Effector memory CD8-positive, alpha-beta T cell (primary cell): Measurements from ENCODE around the gene CASZ1.

Source experiments
- ATAC-seq: fragments of 150-1000 bp; cut with Tn5 transposase; replicated peaks from 2 replicates; pipeline ENCODE4 v1.10.0; 2021; ENCODE audit warnings: mild to moderate bottlenecking, moderate library complexity
- DNase-seq, 3 experiments: peaks; one replicate each; pipeline ENCODE4 v3.0.0; 2021
- H3K27ac Mint-ChIP-seq, 2 donors: one replicate each; pipeline ENCODE4 v1.8.0; 2022; ENCODE audit warnings: mild to moderate bottlenecking in 2 of 2, mixed read lengths in 2 of 2, moderate library complexity in 2 of 2
- H3K27me3 Mint-ChIP-seq, 2 donors: one replicate each; pipeline ENCODE4 v1.8.0; 2022; ENCODE audit warnings: mixed read lengths in 2 of 2
- H3K36me3 Mint-ChIP-seq: one replicate; pipeline ENCODE4 v1.8.0; 2022; ENCODE audit warnings: mild to moderate bottlenecking, moderate library complexity, mixed read lengths; ENCODE audit not compliant: insufficient read depth
- H3K4me1 Mint-ChIP-seq, 2 donors: one replicate each; pipeline ENCODE4 v1.8.0; 2022; ENCODE audit warnings: low read depth in 2 of 2, mixed read lengths in 2 of 2
- H3K4me3 Mint-ChIP-seq, 2 donors: one replicate each; pipeline ENCODE4 v1.8.0; 2022; ENCODE audit warnings: mild to moderate bottlenecking in 2 of 2, mixed read lengths in 2 of 2, moderate library complexity in 2 of 2
- H3K9me3 Mint-ChIP-seq, 2 donors: one replicate each; pipeline ENCODE4 v1.8.0; 2022; ENCODE audit warnings: mixed read lengths in 2 of 2

Gene CASZ1

GRCh38 chr1:10724511-10724910, 71.9 kb downstream of the CASZ1 start:
- ATAC-seq (no peak), DNase-seq (no peak)
- Mint-ChIP-seq H3K4me1 (no peaks in the 10 kb centered on the region), H3K36me3 (no peaks in the 10 kb centered on the region), H3K4me3 (no peak overlapping the region), H3K9me3 (no peaks in the 10 kb centered on the region), H3K27me3 (peaks cover 6 to 37% of the 10 kb centered on the region in 2 donors), H3K27ac (peak overlapping the region in 1 of 2 donors; percentile 67)

GRCh38 chr1:10724052-10724494, 72.4 kb downstream of the CASZ1 start:
- ATAC-seq (no peak), DNase-seq (no peak)
- H3K4me3 Mint-ChIP-seq: no peak overlapping the region
- H3K9me3 Mint-ChIP-seq: no peaks in the 10 kb centered on the region
- H3K4me1 Mint-ChIP-seq: no peaks in the 10 kb centered on the region
- peak overlapping the region in 1 of 2 donors; percentile 67 for H3K27ac Mint-ChIP-seq
- peaks cover 6 to 42% of the 10 kb centered on the region in 2 donors for H3K27me3 Mint-ChIP-seq
- no peaks in the 10 kb centered on the region for H3K36me3 Mint-ChIP-seq

GRCh38 chr1:10723317-10723716, 73.1 kb downstream of the CASZ1 start:
- ATAC-seq (no peak), DNase-seq (no peak)
- H3K9me3 Mint-ChIP-seq: no peaks in the 10 kb centered on the region
- no peaks in the 10 kb centered on the region for H3K36me3 Mint-ChIP-seq
- no peak overlapping the region for H3K4me3 Mint-ChIP-seq
- H3K27me3 Mint-ChIP-seq: peaks cover 6 to 44% of the 10 kb centered on the region in 2 donors
- H3K4me1 Mint-ChIP-seq: no peaks in the 10 kb centered on the region
- H3K27ac Mint-ChIP-seq: no peak overlapping the region

- ATAC-seq (no peak), DNase-seq (no peak)
- Mint-ChIP-seq H3K27ac (no peak overlapping the region), H3K4me3 (no peak overlapping the region), H3K36me3 (no peaks in the 10 kb centered on the region), H3K4me1 (no peaks in the 10 kb centered on the region), H3K9me3 (no peaks in the 10 kb centered on the region), H3K27me3 (peaks cover 6 to 45% of the 10 kb centered on the region in 2 donors)
Observed at GRCh38 chr1:10722803-10723202, 73.6 kb downstream of the CASZ1 start.

- Mint-ChIP-seq H3K36me3 (no peaks in the 10 kb centered on the region), H3K4me1 (no peaks in the 10 kb centered on the region), H3K27ac (no peak overlapping the region), H3K4me3 (no peak overlapping the region), H3K9me3 (no peaks in the 10 kb centered on the region), H3K27me3 (peaks cover 6 to 57% of the 10 kb centered on the region in 2 donors)
- no peak for ATAC-seq
- DNase-seq: no peak
Observed at GRCh38 chr1:10721381-10722321, 74.8 kb downstream of the CASZ1 start.

GRCh38 chr1:10720635-10721034, 75.8 kb downstream of the CASZ1 start:
- H3K27me3 Mint-ChIP-seq: peaks cover 13 to 67% of the 10 kb centered on the region in 2 donors
- no peaks in the 10 kb centered on the region for H3K36me3 Mint-ChIP-seq
- peaks cover 4% of the 10 kb centered on the region in 2 donors for H3K4me1 Mint-ChIP-seq
- ATAC-seq (no peak), DNase-seq (no peak)
- no peak overlapping the region for H3K4me3 Mint-ChIP-seq
- no peak overlapping the region for H3K27ac Mint-ChIP-seq
- no peaks in the 10 kb centered on the region for H3K9me3 Mint-ChIP-seq

- Mint-ChIP-seq H3K9me3 (no peaks in the 10 kb centered on the region), H3K27me3 (peaks cover 21 to 76% of the 10 kb centered on the region in 2 donors), H3K27ac (no peak overlapping the region), H3K4me3 (no peak overlapping the region), H3K4me1 (peaks cover 4% of the 10 kb centered on the region in 2 donors), H3K36me3 (no peaks in the 10 kb centered on the region)
- DNase-seq (no peak), ATAC-seq (no peak)
Observed at GRCh38 chr1:10718083-10718415, 78.4 kb downstream of the CASZ1 start.

GRCh38 chr1:10717296-10718082, 79.0 kb downstream of the CASZ1 start:
- Mint-ChIP-seq H3K4me3 (no peak overlapping the region), H3K36me3 (no peaks in the 10 kb centered on the region), H3K9me3 (no peaks in the 10 kb centered on the region), H3K27ac (no peak overlapping the region), H3K27me3 (peaks cover 21 to 82% of the 10 kb centered on the region in 2 donors), H3K4me1 (peaks cover 4% of the 10 kb centered on the region in 2 donors)
- DNase-seq: no peak
- ATAC-seq: no peak

- Mint-ChIP-seq H3K4me3 (no peak overlapping the region), H3K27me3 (peaks cover 21 to 84% of the 10 kb centered on the region in 2 donors), H3K36me3 (peaks cover 2% of the 10 kb centered on the region), H3K4me1 (peaks cover 4% of the 10 kb centered on the region in 2 donors), H3K27ac (no peak overlapping the region), H3K9me3 (no peaks in the 10 kb centered on the region)
- no peak for ATAC-seq
- DNase-seq: no peak
Observed at GRCh38 chr1:10716840-10717239, 79.6 kb downstream of the CASZ1 start.

GRCh38 chr1:10714337-10715114, 81.9 kb downstream of the CASZ1 start:
- H3K27me3 Mint-ChIP-seq: peaks cover 15 to 68% of the 10 kb centered on the region in 2 donors
- H3K36me3 Mint-ChIP-seq: peaks cover 4% of the 10 kb centered on the region
- ATAC-seq: no peak
- no peak overlapping the region for H3K27ac Mint-ChIP-seq
- H3K4me3 Mint-ChIP-seq: no peak overlapping the region
- H3K4me1 Mint-ChIP-seq: peaks cover 4% of the 10 kb centered on the region in 2 donors
- DNase-seq: no peak
- no peaks in the 10 kb centered on the region for H3K9me3 Mint-ChIP-seq

GRCh38 chr1:10713614-10714013, 82.8 kb downstream of the CASZ1 start:
- Mint-ChIP-seq H3K9me3 (no peaks in the 10 kb centered on the region), H3K4me3 (no peak overlapping the region), H3K27me3 (peaks cover 15 to 70% of the 10 kb centered on the region in 2 donors), H3K27ac (peak overlapping the region in 1 of 2 donors; percentile 53), H3K36me3 (peaks cover 4% of the 10 kb centered on the region), H3K4me1 (peaks cover 4% of the 10 kb centered on the region in 2 donors)
- no peak for ATAC-seq
- DNase-seq: no peak

- ATAC-seq (no peak), DNase-seq (no peak)
- H3K27me3 Mint-ChIP-seq: peaks cover 15 to 76% of the 10 kb centered on the region in 2 donors
- H3K36me3 Mint-ChIP-seq: peaks cover 4% of the 10 kb centered on the region
- H3K9me3 Mint-ChIP-seq: no peaks in the 10 kb centered on the region
- H3K4me3 Mint-ChIP-seq: no peak overlapping the region
- H3K27ac Mint-ChIP-seq: peak overlapping the region in 1 of 2 donors; percentile 53
- peaks cover 4% of the 10 kb centered on the region in 2 donors for H3K4me1 Mint-ChIP-seq
Observed at GRCh38 chr1:10712568-10713362, 83.7 kb downstream of the CASZ1 start.
